SK-N-SH (cell line): ENCODE data around the gene RAB20. TPM values are rescaled to one million over a fixed set of nuclear protein-coding genes. Genes with fewer than 3 reads are reported as not detected.

Experiments
- CTCF ChIA-PET: fragments of 300-600, 350-600 bp; formaldehyde crosslinking; extraction: SDS; loops from one replicate; lab custom pipeline; 2021; lab: Yijun Ruan, JAX
- POLR2A ChIA-PET: fragments of 350-600 bp; sonication (Branson Sonifier 250); formaldehyde crosslinking; extraction: SDS; loops from one replicate; lab custom pipeline; 2020; ENCODE audit warnings: antibody characterized with exemption, inconsistent platforms; lab: Yijun Ruan, JAX
- DNase-seq: peaks from one replicate; pipeline ENCODE4 v3.0.0; 2012
- H2AFZ ChIP-seq: fragments of 200-600 bp; sonication (generic); 2 replicates; pipeline ENCODE4 v1.8.1; 2016; ENCODE audit warnings: antibody characterized with exemption, mild to moderate bottlenecking, low read depth
- H3F3A ChIP-seq: fragments of 200-600 bp; sonication (generic); replicated peaks from 2 replicates; pipeline ENCODE3; 2016; ENCODE audit warnings: antibody characterized with exemption, mild to moderate bottlenecking; ENCODE audit not compliant: insufficient read depth
- H3K27ac ChIP-seq, 2 experiments: fragments of 200-500 bp in 1 of 2; fragments of 200-600 bp in 1 of 2; sonication (Bioruptor generic) in 1 of 2; sonication (generic), shearing (Covaris generic) in 1 of 2; 2 replicates each; pipeline versions ENCODE4 v1.5.1 to v1.6.1; 2014 to 2016; ENCODE audit warnings: low read depth in 2 of 2, inconsistent platforms in 1 of 2, low read length in 1 of 2, mild to moderate bottlenecking in 1 of 2, mixed read lengths in 1 of 2
- H3K27me3 ChIP-seq: fragments of 200-600 bp; sonication (generic), shearing (Covaris generic); 2 replicates; pipeline ENCODE4 v1.6.1; 2016; ENCODE audit warnings: mixed run types; ENCODE audit not compliant: insufficient read depth
- H3K36me3 ChIP-seq, 2 experiments: fragments of 200-500 bp in 1 of 2; fragments of 200-600 bp in 1 of 2; sonication (Bioruptor generic) in 1 of 2; sonication (generic) in 1 of 2; replicated peaks in 1 of 2; 2 replicates each; pipeline versions ENCODE3 to v1.5.1; 2014 to 2016; ENCODE audit warnings: low read length in 1 of 2, mild to moderate bottlenecking in 1 of 2; ENCODE audit not compliant: insufficient read depth in 2 of 2, control insufficient read depth in 1 of 2
- H3K4me1 ChIP-seq, 2 experiments: fragments of 200-500 bp in 1 of 2; fragments of 200-600 bp in 1 of 2; sonication (Bioruptor generic) in 1 of 2; sonication (generic), shearing (Covaris generic) in 1 of 2; 2 replicates each; pipeline versions ENCODE4 v1.5.1 to v1.6.1; 2014 to 2016; ENCODE audit warnings: low read depth in 1 of 2, low read length in 1 of 2, mixed run types in 1 of 2; ENCODE audit not compliant: insufficient read depth in 2 of 2, control insufficient read depth in 1 of 2
- H3K4me2 ChIP-seq: fragments of 200-600 bp; sonication (generic), shearing (Covaris generic); 2 replicates; pipeline ENCODE4 v1.6.1; 2017; ENCODE audit warnings: mixed run types
- H3K4me3 ChIP-seq, 2 experiments: fragments of 200-500 bp in 1 of 2; fragments of 200-600 bp in 1 of 2; sonication (Bioruptor generic) in 1 of 2; sonication (generic), shearing (Covaris generic) in 1 of 2; 2 replicates each; pipeline versions ENCODE4 v1.5.1 to v1.8.1; 2014 to 2016; ENCODE audit warnings: low read depth in 2 of 2, inconsistent platforms in 1 of 2, low read length in 1 of 2, mild to moderate bottlenecking in 1 of 2, mixed read lengths in 1 of 2, moderate library complexity in 1 of 2
- H3K79me2 ChIP-seq: fragments of 200-600 bp; sonication (generic); 2 replicates; pipeline ENCODE4 v1.8.1; 2017; ENCODE audit warnings: mild to moderate bottlenecking; ENCODE audit not compliant: insufficient read depth
- H3K9ac ChIP-seq: fragments of 200-600 bp; sonication (generic); 2 replicates; pipeline ENCODE4 v1.6.1; 2017; ENCODE audit warnings: mixed run types
- H3K9me2 ChIP-seq: fragments of 200-600 bp; sonication (generic); 2 replicates; pipeline ENCODE4 v1.6.1; 2017; ENCODE audit warnings: mixed run types
- H3K9me3 ChIP-seq: fragments of 200-600 bp; sonication (generic); 2 replicates; pipeline ENCODE4 v1.6.1; 2017; ENCODE audit warnings: mixed run types, mild to moderate bottlenecking, moderate library complexity
- H4K20me1 ChIP-seq: fragments of 200-600 bp; sonication (generic); 2 replicates; pipeline ENCODE4 v1.6.1; 2017; ENCODE audit warnings: mild to moderate bottlenecking, mixed run types; ENCODE audit not compliant: insufficient read depth
- CTCF ChIP-seq: fragments of 200-600 bp; sonication (generic); IDR thresholded peaks from 2 replicates; pipeline ENCODE4 v1.6.1; 2017; ENCODE audit warnings: antibody characterized with exemption, mild to moderate bottlenecking, moderate library complexity
- ELF1 ChIP-seq: IDR thresholded peaks from 2 replicates; pipeline ENCODE4 v1.4.0; 2012
- EZH2phosphoT487 ChIP-seq: fragments of 200-600 bp; sonication (generic); IDR thresholded peaks from 2 replicates; pipeline ENCODE4 v1.6.1; 2017; ENCODE audit warnings: low read depth, mixed run types, mild to moderate bottlenecking, antibody characterized with exemption, moderate library complexity, borderline replicate concordance
- FOSL2 ChIP-seq: IDR thresholded peaks from 2 replicates; pipeline ENCODE4 v1.4.0; 2012; ENCODE audit warnings: low read depth, mild to moderate bottlenecking, moderate library complexity, borderline replicate concordance
- GABPA ChIP-seq: IDR thresholded peaks from 2 replicates; pipeline ENCODE4 v1.4.0; 2012; ENCODE audit warnings: low read depth, mild to moderate bottlenecking
- JUND ChIP-seq: IDR thresholded peaks from 2 replicates; pipeline ENCODE4 v1.4.0; 2012
- PBX3 ChIP-seq: IDR thresholded peaks from 2 replicates; pipeline ENCODE4; 2012
- RAD21 ChIP-seq: IDR thresholded peaks from 2 replicates; pipeline ENCODE4 v1.6.1; 2012; ENCODE audit warnings: mild to moderate bottlenecking, low read length
- RFX5 ChIP-seq: IDR thresholded peaks from 2 replicates; pipeline ENCODE4 v1.6.1; 2012; ENCODE audit warnings: mild to moderate bottlenecking, improper control_type of control experiment, low read length
- SIN3A ChIP-seq: IDR thresholded peaks from 2 replicates; pipeline ENCODE4 v1.6.1; 2012; ENCODE audit warnings: low read depth, mild to moderate bottlenecking, low read length, moderate library complexity, borderline replicate concordance
- SMC3 ChIP-seq: IDR thresholded peaks from 2 replicates; pipeline ENCODE4 v1.6.1; 2012; ENCODE audit warnings: low read depth, low read length, improper control_type of control experiment
- TAF1 ChIP-seq: IDR thresholded peaks from 2 replicates; pipeline ENCODE4 v1.6.1; 2012; ENCODE audit warnings: low read depth, mild to moderate bottlenecking, low read length, moderate library complexity, borderline replicate concordance
- TCF12 ChIP-seq: IDR thresholded peaks from 2 replicates; pipeline ENCODE4 v1.4.0; 2012
- YY1 ChIP-seq: IDR thresholded peaks from 2 replicates; pipeline ENCODE4 v1.4.0; 2012; ENCODE audit warnings: low read depth, mild to moderate bottlenecking
- WGBS: methylation state at CpG from one replicate; pipeline ENCODE4 v1.1.6; 2017; ENCODE audit warnings: low lambda C conversion rate; 5-methylcytosine and 5-hydroxymethylcytosine counted together
- polyA plus RNA-seq, 3 experiments: library from polyadenylated mRNA; depleted of rRNA; stranded (reverse); fragments of >200 nt; gene quantifications; 2 replicates each; pipeline ENCODE4 v1.2.3, GENCODE V29; 2012
- TF ChIP-seq, protein P1 (sequence below): IDR thresholded peaks from 2 replicates; pipeline ENCODE4 v1.4.0; 2012; ENCODE audit warnings: low read depth

RAB20 gene
- polyA plus RNA-seq, 1 of the 3 experiments (the other 2 are of a cell fraction), result 5.2 TPM

DNA sequence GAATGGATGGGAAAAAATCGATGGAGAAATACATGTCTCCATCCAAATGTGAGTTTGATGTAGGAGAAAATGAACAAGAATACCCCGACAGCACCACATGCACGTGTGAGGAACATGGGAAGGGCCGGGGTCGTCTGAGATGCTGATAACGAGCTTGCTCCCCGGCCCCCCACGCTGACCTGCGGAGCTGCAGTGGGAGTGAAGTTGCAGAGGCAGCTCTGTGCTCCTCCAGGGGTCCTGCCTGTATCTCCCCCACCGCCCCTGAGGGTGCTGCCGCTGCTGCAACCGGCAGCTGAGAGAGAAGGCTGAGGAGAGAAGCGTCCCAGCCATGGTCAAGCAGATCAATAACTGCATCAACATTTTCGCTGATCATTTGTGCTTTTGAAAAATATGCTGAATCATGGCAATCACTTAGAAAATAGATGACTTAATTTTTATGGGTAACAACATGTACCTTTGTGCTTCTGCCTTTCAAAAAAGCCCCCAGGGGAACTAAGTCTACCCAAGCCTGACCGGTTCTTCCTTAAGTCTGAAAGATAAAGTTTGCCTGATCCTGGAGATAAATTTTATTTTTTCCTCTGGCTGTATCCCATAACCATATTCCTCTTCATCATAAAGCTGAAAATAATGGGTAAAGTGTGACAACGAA is 35.6 kb upstream of the RAB20 start:
- Histone ChIP-seq H3K9me2 (no peaks in the 10 kb centered on the region), H3K79me2 (no peaks in the 10 kb centered on the region), H3K9me3 (no peaks in the 10 kb centered on the region), H3K4me3 (no peak overlapping the region), H3K27ac (no peak overlapping the region), H3K9ac (no peak overlapping the region), H3K4me2 (no peak overlapping the region), H3K4me1 (no peaks in the 10 kb centered on the region), H4K20me1 (no peaks in the 10 kb centered on the region), H3K27me3 (no peaks in the 10 kb centered on the region), H3F3A (peaks cover 3% of the 10 kb centered on the region), H2AFZ (no peak overlapping the region), H3K36me3 (no peaks in the 10 kb centered on the region)
- ChIA-PET POLR2A (no interaction called here), CTCF (interaction anchor here (0.7 kb wide), 1 partner anchor 9 kb away, joined by 3 read pairs; no protein-coding TSS in a partner anchor)
- TF ChIP-seq PBX3 (no peak), FOSL2 (no peak), EZH2phosphoT487 (no peak), ELF1 (no peak), YY1 (no peak), RFX5 (no peak), TAF1 (no peak), SIN3A (no peak), RAD21 (no peak), JUND (no peak), TCF12 (no peak), GABPA (no peak)
- TF ChIP-seq, protein P1, sequence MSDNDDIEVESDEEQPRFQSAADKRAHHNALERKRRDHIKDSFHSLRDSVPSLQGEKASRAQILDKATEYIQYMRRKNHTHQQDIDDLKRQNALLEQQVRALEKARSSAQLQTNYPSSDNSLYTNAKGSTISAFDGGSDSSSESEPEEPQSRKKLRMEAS, result no peak
- DNase-seq, result no peak
- WGBS, result 88% methylated on average over 13 of the region's 16 CpGs

- Histone ChIP-seq H3K27ac (no peak overlapping the region), H3K4me3 (no peak overlapping the region), H2AFZ (peak overlapping the region; percentile 58; the same call in 1 of the 2 replicates), H3K4me1 (no peaks in the 10 kb centered on the region), H3K9me2 (no peaks in the 10 kb centered on the region), H3K9me3 (no peaks in the 10 kb centered on the region), H3K9ac (no peak overlapping the region), H3F3A (peaks cover 3% of the 10 kb centered on the region), H3K36me3 (no peaks in the 10 kb centered on the region), H3K27me3 (no peaks in the 10 kb centered on the region), H3K4me2 (no peak overlapping the region), H3K79me2 (no peaks in the 10 kb centered on the region), H4K20me1 (no peaks in the 10 kb centered on the region)
- DNase-seq, result peak; percentile 80
- ChIA-PET POLR2A (interaction anchor here (1.0 kb wide), 1 partner anchor 122 kb away, joined by 10 read pairs; no protein-coding TSS in a partner anchor), CTCF (interaction anchor here (0.6 to 2.7 kb wide), 37 partner anchors 9 to 473 kb away, joined by 3 to 16 read pairs (median 4); partner anchors contain the start of genes NAXD and RAB20)
- TF ChIP-seq JUND (no peak), SMC3 (peak; percentile 47), RAD21 (peak; percentile 83), CTCF (peak; percentile 69), ELF1 (no peak)
- WGBS, result 47% methylated on average over 6 of the region's 6 CpGs
Observed at GRCh38 chr13:110593430-110594130, 32.1 kb upstream of the RAB20 start.
